IPS-18a (cell line): ENCODE results near the gene MICAL2.

Experiments
- H3K27ac ChIP-seq: one replicate; pipeline ENCODE4 v1.5.1; 2013; ENCODE audit warnings: low read length
- H3K27me3 ChIP-seq: one replicate; pipeline ENCODE4 v1.6.1; 2013; ENCODE audit warnings: mild to moderate bottlenecking, low read length; ENCODE audit not compliant: control insufficient read depth, insufficient read depth
- H3K36me3 ChIP-seq: one replicate; pipeline ENCODE4 v1.6.1; 2013; ENCODE audit warnings: low read depth, low read length; ENCODE audit not compliant: control insufficient read depth
- H3K4me1 ChIP-seq: one replicate; pipeline ENCODE4 v1.6.1; 2013; ENCODE audit warnings: low read depth, low read length; ENCODE audit not compliant: control insufficient read depth
- H3K4me3 ChIP-seq: one replicate; pipeline ENCODE4 v1.5.1; 2013; ENCODE audit warnings: low read length
- H3K9ac ChIP-seq: one replicate; pipeline ENCODE4 v1.6.1; 2013; ENCODE audit warnings: mild to moderate bottlenecking, low read length, moderate library complexity
- H3K9me3 ChIP-seq: one replicate; pipeline ENCODE4 v1.6.1; 2013; ENCODE audit warnings: low read depth, low read length; ENCODE audit not compliant: control insufficient read depth

Gene MICAL2

DNA sequence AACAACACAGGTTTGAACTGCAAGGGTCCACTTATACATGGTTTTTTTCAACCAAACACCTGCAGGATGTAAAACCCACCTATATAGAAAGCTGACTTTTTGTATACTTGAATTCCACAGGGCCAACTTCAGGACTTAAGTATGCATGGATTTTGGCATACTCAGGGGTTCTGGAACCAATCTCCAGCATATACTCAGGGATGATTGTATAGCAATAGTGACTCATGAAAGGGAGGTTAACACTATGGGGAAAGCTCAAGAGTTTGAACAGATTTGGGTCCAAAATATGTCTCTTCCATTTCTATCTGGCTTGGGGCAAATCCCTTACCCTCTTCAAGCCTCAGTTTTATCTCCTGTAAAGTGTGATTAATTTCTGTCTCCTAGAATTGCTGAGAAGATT, 94.9 kb downstream of the MICAL2 start:
- no peaks in the 10 kb centered on the region for H3K9me3 ChIP-seq
- no peaks in the 10 kb centered on the region for H3K4me1 ChIP-seq
- no peaks in the 10 kb centered on the region for H3K27me3 ChIP-seq
- no peak overlapping the region for H3K4me3 ChIP-seq
- no peak overlapping the region for H3K9ac ChIP-seq
- no peak overlapping the region for H3K27ac ChIP-seq
- H3K36me3 ChIP-seq, result no peaks in the 10 kb centered on the region

DNA sequence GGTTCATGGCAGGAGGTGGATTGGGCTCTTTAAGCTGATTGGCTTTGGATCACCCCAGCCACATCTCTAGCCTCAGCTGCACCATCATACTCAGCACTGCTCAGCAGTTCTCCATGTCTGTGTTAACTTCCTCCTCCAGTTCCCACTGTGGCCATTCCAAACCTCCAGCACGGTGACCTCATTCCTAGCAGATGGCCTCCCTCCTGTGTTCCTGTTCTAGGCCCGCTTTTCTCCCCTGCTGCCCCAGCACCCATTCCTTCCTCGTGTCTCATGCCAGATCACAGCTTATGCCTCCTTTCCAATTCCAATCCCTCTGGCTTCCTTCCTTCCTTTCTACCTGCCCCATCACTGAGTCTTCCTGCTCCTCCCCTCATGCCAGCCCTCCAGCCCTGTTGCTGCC, 96.1 kb downstream of the MICAL2 start:
- Histone ChIP-seq H3K27me3 (no peaks in the 10 kb centered on the region), H3K9ac (no peak overlapping the region), H3K4me1 (no peaks in the 10 kb centered on the region), H3K36me3 (no peaks in the 10 kb centered on the region), H3K4me3 (no peak overlapping the region), H3K27ac (no peak overlapping the region), H3K9me3 (no peaks in the 10 kb centered on the region)

DNA sequence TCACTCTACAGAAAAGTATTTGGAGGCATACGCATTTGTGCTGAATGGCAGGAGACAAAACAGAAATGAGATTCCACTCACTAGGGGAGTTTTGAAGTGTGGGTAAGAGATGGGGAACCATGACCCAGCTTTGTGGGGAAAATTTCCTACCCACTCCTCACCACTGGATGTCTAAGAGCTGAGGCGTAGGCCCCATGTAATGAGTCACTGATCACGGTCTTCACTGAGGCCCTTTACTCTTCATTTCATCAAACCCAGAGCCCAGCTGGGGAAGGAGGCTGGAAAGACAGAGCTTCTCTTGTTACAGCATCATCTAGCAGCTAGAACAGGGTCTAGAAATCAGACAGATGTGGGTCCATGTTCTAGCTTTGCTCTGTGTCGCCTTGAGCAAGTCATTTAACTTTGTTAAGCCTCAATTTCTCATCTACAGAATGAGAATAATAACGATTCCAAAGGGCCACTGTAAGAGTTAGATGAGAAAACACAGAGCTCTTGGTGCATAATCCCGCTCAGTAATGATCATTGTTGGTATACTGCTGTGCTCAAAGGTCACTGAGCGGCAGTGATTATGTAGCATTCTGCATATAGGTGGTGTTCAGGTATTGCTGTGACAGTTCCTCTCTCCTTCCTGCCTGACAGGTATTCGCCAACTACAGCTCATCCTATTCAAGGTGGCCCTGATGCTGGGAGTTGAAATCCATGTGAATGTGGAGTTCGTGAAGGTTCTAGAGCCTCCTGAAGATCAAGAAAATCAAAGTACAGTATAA, 97.2 kb downstream of the MICAL2 start:
- no peak overlapping the region for H3K4me3 ChIP-seq
- H3K4me1 ChIP-seq, result no peaks in the 10 kb centered on the region
- no peak overlapping the region for H3K9ac ChIP-seq
- H3K27ac ChIP-seq, result no peak overlapping the region
- H3K27me3 ChIP-seq, result no peaks in the 10 kb centered on the region
- H3K9me3 ChIP-seq, result no peaks in the 10 kb centered on the region
- H3K36me3 ChIP-seq, result no peaks in the 10 kb centered on the region

DNA sequence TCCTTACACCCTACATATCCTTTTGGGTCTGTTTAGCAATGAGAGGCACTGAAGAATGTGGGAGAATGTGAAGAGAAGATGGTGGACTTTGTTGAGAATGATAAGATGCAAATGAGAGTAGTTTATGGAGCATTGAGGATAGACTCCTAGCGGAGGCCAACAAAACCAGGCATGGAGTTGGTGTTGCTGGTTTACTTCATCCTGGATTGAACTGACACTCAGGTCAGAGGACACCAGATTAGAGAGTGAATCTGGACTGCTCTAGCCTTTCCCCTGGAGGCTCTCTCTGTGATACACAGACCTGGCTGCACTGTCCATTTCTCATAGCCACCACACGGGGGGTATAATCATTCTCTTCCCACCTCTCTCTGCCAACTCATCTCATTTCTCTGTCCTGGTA, 98.7 kb downstream of the MICAL2 start:
- Histone ChIP-seq H3K9me3 (no peaks in the 10 kb centered on the region), H3K4me3 (no peak overlapping the region), H3K36me3 (no peaks in the 10 kb centered on the region), H3K4me1 (no peaks in the 10 kb centered on the region), H3K27me3 (no peaks in the 10 kb centered on the region), H3K27ac (no peak overlapping the region), H3K9ac (no peak overlapping the region)

DNA sequence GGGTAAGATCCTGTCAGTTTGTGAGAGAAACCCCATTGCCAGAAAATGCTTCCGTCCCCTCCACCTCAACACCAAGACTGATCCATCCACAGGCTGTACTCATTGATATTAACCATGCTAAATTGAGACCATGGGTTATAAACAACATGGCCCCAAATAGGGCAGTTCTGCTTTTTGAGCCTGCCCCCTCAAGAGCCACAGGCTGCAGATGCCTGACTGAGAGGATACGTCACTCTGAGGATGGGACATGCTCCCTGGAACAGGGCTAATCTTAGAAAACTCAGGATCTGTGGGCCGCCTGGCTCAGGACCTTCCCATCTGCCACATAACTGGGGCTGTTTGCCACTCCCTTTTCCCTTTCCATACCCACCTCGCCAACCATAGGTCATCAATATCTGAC, 99.8 kb downstream of the MICAL2 start:
- Histone ChIP-seq H3K4me3 (no peak overlapping the region), H3K36me3 (no peaks in the 10 kb centered on the region), H3K9me3 (no peaks in the 10 kb centered on the region), H3K27ac (no peak overlapping the region), H3K9ac (no peak overlapping the region), H3K27me3 (no peaks in the 10 kb centered on the region), H3K4me1 (peaks cover 6% of the 10 kb centered on the region)

DNA sequence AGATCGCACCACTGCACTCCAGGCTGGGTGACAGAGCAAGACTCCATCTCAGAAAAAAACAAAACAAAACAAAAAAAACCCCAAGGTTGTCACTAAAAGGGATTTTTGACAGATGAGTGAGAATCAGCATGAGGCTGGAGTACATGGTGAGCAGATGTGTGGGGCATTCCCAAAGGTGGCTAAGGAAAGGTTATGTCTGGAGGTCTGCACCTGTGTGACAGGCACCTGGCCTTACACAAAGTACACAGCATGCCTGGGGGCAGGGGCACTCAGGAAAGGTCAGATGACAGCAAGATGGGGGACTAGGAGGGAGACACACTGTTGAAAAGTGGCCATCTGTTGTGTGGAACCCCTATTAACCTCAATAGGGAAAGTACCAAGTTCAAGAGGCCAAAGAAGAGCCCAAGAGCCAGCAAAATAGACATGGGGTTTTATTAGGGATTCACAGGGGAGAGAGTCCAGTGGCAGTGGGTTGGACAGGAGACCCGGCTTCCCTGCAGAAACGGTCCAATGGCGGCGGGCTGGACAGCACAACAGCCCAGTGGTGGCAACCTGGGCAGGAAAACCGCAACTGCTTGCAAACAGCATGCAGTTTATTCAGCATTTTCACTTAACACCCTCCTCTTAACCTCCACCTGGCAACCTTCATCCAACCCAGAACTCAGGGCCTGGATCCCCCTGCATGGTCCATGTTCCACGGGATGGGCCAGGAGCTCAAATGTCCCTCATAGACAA, 101.1 kb downstream of the MICAL2 start:
- H3K27ac ChIP-seq, result no peak overlapping the region

DNA sequence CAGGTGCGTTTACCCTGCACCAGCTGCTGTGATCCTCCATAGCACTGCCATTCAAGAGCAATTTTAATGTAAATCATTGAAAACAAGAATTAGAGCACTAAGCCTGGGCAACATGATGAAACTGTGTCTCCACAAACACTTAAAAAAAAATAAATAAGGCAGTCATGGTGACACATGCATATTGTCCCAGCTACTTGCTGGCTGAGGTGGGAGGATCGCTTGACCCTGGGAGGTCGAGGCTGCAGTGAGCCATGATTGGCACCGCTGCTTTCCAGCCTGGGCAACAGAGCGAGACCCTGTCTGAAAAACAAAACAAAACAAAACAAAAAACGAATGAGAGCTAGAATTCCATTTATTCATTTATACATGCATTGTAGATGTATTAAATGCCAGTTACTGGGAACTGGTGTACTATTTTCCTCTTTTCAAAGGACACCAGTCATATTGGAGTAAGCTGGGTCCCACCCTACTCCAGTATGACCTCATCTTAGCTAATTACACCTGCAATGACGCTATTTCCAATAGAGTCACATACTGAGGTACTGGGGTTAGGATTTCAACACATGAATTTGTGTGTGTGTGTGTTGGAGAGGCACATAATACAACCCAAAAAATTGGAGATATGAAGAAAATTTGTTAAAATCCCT, 101.9 kb downstream of the MICAL2 start:
- Histone ChIP-seq H3K9ac (no peak overlapping the region), H3K36me3 (no peaks in the 10 kb centered on the region), H3K27me3 (no peaks in the 10 kb centered on the region), H3K9me3 (no peaks in the 10 kb centered on the region), H3K4me3 (no peak overlapping the region), H3K27ac (no peak overlapping the region), H3K4me1 (peaks cover 11% of the 10 kb centered on the region)

More for the DNA sequence above, 101.1 kb downstream of the MICAL2 start:
- Histone ChIP-seq H3K27me3 (no peaks in the 10 kb centered on the region), H3K9ac (no peak overlapping the region), H3K4me3 (no peak overlapping the region), H3K36me3 (no peaks in the 10 kb centered on the region), H3K9me3 (no peaks in the 10 kb centered on the region), H3K4me1 (peaks cover 11% of the 10 kb centered on the region)

DNA sequence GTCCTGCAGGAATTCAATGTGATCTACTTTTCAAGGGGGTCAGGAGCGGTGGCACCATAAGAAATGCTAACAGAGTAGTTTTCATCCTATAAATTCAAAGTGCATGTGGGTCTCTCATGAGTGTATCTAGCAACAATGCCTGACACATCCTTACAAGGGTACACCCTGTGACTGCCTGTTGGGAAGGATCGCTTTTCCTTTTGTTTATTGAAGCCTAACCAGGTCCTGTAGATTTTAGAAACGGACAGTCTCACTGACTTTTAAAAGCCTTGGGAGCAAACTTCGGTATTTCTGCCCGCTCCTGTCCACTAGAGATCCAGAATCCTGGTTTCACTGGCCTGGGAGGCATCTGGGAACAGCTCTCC, 102.4 kb downstream of the MICAL2 start:
- Histone ChIP-seq H3K27ac (no peak overlapping the region), H3K4me3 (no peak overlapping the region), H3K36me3 (no peaks in the 10 kb centered on the region)

DNA sequence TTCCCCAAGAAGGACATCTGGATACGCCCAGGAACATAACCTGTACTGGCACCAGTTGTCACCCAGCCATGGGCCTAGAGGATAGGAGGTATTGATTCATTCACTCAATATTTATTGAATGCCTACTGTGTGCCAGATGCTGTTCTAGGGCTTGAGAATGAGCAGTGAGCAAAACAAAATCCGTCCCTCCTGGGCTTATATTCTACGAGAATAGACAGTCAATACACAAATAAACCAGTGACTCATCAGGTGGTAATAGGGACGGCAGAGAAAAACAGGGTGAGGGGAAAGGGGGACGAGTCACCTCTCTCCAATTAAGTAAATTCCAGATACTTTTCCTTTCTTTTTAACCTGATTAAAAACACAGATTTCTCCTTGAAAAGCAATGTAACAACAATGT, 103.5 kb downstream of the MICAL2 start:
- Histone ChIP-seq H3K36me3 (no peaks in the 10 kb centered on the region), H3K9ac (no peak overlapping the region), H3K4me1 (peaks cover 11% of the 10 kb centered on the region), H3K27ac (no peak overlapping the region), H3K9me3 (no peaks in the 10 kb centered on the region), H3K4me3 (no peak overlapping the region), H3K27me3 (no peaks in the 10 kb centered on the region)

More for the DNA sequence above, 102.4 kb downstream of the MICAL2 start:
- H3K9ac ChIP-seq, result no peak overlapping the region
- peaks cover 11% of the 10 kb centered on the region for H3K4me1 ChIP-seq
- H3K27me3 ChIP-seq, result no peaks in the 10 kb centered on the region
- no peaks in the 10 kb centered on the region for H3K9me3 ChIP-seq

DNA sequence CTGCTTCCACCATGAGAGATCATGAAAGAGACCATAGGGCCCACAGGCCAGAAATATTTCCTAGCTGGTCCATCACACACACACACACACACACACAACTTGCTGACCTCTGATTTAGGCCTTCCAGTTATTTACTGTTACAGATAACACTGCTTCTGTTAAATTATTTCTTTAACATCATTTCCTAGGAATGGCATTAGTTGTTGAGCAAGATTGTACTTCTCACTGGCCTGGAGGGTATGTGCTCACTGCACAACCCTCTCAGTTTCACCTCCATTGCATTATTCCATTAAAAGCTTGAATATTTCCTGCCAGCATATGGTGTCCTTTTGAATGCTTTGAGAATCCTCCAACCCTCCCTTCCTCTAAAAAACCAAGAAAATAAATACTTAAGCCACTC, 104.4 kb downstream of the MICAL2 start:
- Histone ChIP-seq H3K4me3 (no peak overlapping the region), H3K27me3 (no peaks in the 10 kb centered on the region), H3K36me3 (no peaks in the 10 kb centered on the region), H3K4me1 (peaks cover 11% of the 10 kb centered on the region), H3K9ac (no peak overlapping the region), H3K9me3 (no peaks in the 10 kb centered on the region), H3K27ac (no peak overlapping the region)

DNA sequence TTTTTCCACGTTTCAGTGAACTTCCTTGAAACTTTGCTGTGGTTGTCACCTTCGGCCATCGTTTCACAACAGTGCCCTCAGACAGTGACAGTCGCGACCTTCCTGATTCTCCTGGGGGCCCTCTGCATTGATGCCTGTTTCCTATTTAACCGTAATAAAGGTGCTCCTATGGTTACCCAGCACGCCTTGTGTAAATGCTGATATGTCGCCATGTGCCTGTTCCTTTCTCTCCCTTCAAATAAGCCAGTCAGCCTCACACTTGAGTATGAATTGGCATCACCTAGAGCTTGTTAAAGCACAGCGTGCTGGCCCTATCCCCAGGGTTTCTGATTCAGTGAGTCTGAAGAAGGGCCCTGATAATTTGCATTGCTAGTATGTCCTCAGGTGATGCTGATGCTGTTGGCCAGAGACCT, 104.8 kb downstream of the MICAL2 start:
- Histone ChIP-seq H3K9me3 (no peaks in the 10 kb centered on the region), H3K36me3 (no peaks in the 10 kb centered on the region), H3K27me3 (no peaks in the 10 kb centered on the region), H3K4me3 (no peak overlapping the region), H3K9ac (no peak overlapping the region), H3K4me1 (peaks cover 11% of the 10 kb centered on the region), H3K27ac (no peak overlapping the region)
